HCT116 (cell line): ENCODE measurements around the gene SLC35F3. TPM values are rescaled to one million over a fixed set of nuclear protein-coding genes. Genes with fewer than 3 reads are reported as not detected.

Experiments used
- ATAC-seq: fragments of 200-7000 bp; cut with Tn5 transposase; 2 replicates; pipeline ENCODE4 v1.9.1; 2020; ENCODE audit warnings: mild to moderate bottlenecking, moderate library complexity
- BruUV-seq: library from RNA; stranded (reverse); fragments of 400-500 nt; replicated peaks from 2 replicates; lab custom pipeline; 2021; lab: Mats Ljungman, UMichigan
- CTCF ChIA-PET: fragments of 300-600 bp; sonication (Branson Sonifier 250); formaldehyde crosslinking; loops from one replicate; lab custom pipeline; 2021; ENCODE audit warnings: antibody characterized with exemption; lab: Charles Lee
- POLR2A ChIA-PET: fragments of 300-600, 350-600 bp; sonication (Branson Sonifier 250); formaldehyde crosslinking; loops from one replicate; lab custom pipeline; 2021; ENCODE audit warnings: antibody characterized with exemption; lab: Charles Lee
- RAD21 ChIA-PET, 2 experiments: fragments of 300-600 bp; sonication (Branson Sonifier 250); formaldehyde crosslinking; loops; one replicate each; lab custom pipeline; 2023; ENCODE audit warnings: low total read pairs in 2 of 2; ENCODE audit not compliant: uncharacterized antibody in 2 of 2, unreplicated experiment in 2 of 2, low non-redundant PET in 1 of 2; lab: Charles Lee
- DNase-seq: peaks from one replicate; pipeline ENCODE4 v3.0.0-alpha.2; 2010; ENCODE audit warnings: low read depth, low spot score
- H2AFZ ChIP-seq: fragments of 200-600 bp; shearing (Covaris generic), sonication (generic); 2 replicates; pipeline ENCODE4 v1.6.1; 2017; ENCODE audit warnings: low read depth, mixed run types, mixed read lengths, antibody characterized with exemption, low read length; ENCODE audit not compliant: poor library complexity, severe bottlenecking
- H3K27ac ChIP-seq: 2 replicates; pipeline ENCODE4 v1.5.1; 2012; ENCODE audit warnings: low read depth, low read length
- H3K27me3 ChIP-seq: fragments of 200-600 bp; sonication (generic); 2 replicates; pipeline ENCODE4 v1.6.1; 2016; ENCODE audit warnings: mixed run types, low read length, mixed read lengths; ENCODE audit not compliant: insufficient read depth
- H3K36me3 ChIP-seq, 2 experiments: fragments of 200-500 bp in 1 of 2; fragments of 200-600 bp in 1 of 2; sonication (Bioruptor generic) in 1 of 2; sonication (generic) in 1 of 2; 2 replicates each; pipeline versions ENCODE4 v1.5.1 to v1.6.1; 2014 to 2016; ENCODE audit warnings: low read length in 2 of 2, inconsistent platforms in 1 of 2, mixed read lengths in 1 of 2, mixed run types in 1 of 2; ENCODE audit not compliant: insufficient read depth in 2 of 2, control insufficient read depth in 1 of 2
- H3K4me1 ChIP-seq, 2 experiments: fragments of 200-600 bp in 1 of 2; sonication (generic) in 1 of 2; 2 replicates each; pipeline versions ENCODE4 v1.5.1 to v1.6.1; 2012 to 2017; ENCODE audit warnings: low read length in 2 of 2, inconsistent platforms in 1 of 2, mild to moderate bottlenecking in 1 of 2, mixed read lengths in 1 of 2, mixed run types in 1 of 2, moderate library complexity in 1 of 2; ENCODE audit not compliant: insufficient read depth in 2 of 2, control insufficient read depth in 1 of 2
- H3K4me2 ChIP-seq: fragments of 200-600 bp; sonication (generic); 2 replicates; pipeline ENCODE4 v1.6.1; 2017; ENCODE audit warnings: mixed run types, low read length, mixed read lengths
- H3K4me3 ChIP-seq, 2 experiments: fragments of 200-600 bp in 1 of 2; sonication (generic) in 1 of 2; replicated peaks in 1 of 2; 2 replicates each; pipeline ENCODE4 v1.5.1; 2011 to 2016; ENCODE audit warnings: low read length in 2 of 2, control low read depth in 1 of 2, low read depth in 1 of 2, mild to moderate bottlenecking in 1 of 2, mixed read lengths in 1 of 2, mixed run types in 1 of 2
- H3K79me2 ChIP-seq: fragments of 200-600 bp; sonication (generic); 2 replicates; pipeline ENCODE4 v1.6.1; 2017; ENCODE audit warnings: mild to moderate bottlenecking, mixed run types, low read length, moderate library complexity, mixed read lengths; ENCODE audit not compliant: insufficient read depth
- H3K9ac ChIP-seq: fragments of 200-600 bp; sonication (generic); 2 replicates; pipeline ENCODE4 v1.6.1; 2016; ENCODE audit warnings: low read length, mixed read lengths
- H3K9me2 ChIP-seq: fragments of 200-600 bp; sonication (generic), shearing (Covaris generic); 2 replicates; pipeline ENCODE4 v1.6.1; 2017; ENCODE audit warnings: mixed run types, mild to moderate bottlenecking, moderate library complexity; ENCODE audit not compliant: insufficient read depth
- H3K9me3 ChIP-seq, 2 experiments: fragments of 200-500 bp in 1 of 2; fragments of 200-600 bp in 1 of 2; sonication (Bioruptor generic) in 1 of 2; sonication (generic) in 1 of 2; 2 replicates each; pipeline ENCODE4 v1.6.1; 2014 to 2017; ENCODE audit warnings: low read length in 2 of 2, mixed read lengths in 2 of 2, inconsistent platforms in 1 of 2, low read depth in 1 of 2, mild to moderate bottlenecking in 1 of 2, mixed run types in 1 of 2, moderate library complexity in 1 of 2; ENCODE audit not compliant: control insufficient read depth in 1 of 2, insufficient read depth in 1 of 2
- H4K20me1 ChIP-seq: fragments of 200-600 bp; sonication (generic), shearing (Covaris generic); 2 replicates; pipeline ENCODE4 v1.6.1; 2017; ENCODE audit warnings: mixed run types, mild to moderate bottlenecking, moderate library complexity; ENCODE audit not compliant: insufficient read depth
- CBX3 ChIP-seq: IDR thresholded peaks from 2 replicates; pipeline ENCODE4 v1.6.1; 2012; ENCODE audit warnings: low read depth
- CEBPB ChIP-seq: IDR thresholded peaks from 2 replicates; pipeline ENCODE4 v1.6.1; 2012; ENCODE audit warnings: low read depth
- EGR1 ChIP-seq: IDR thresholded peaks from 2 replicates; pipeline ENCODE4 v1.6.1; 2012; ENCODE audit warnings: low read depth
- EZH2phosphoT487 ChIP-seq: fragments of 200-600 bp; IDR thresholded peaks from 2 replicates; pipeline ENCODE4 v1.6.1; 2018; ENCODE audit warnings: antibody characterized with exemption, borderline replicate concordance
- FOSL1 ChIP-seq: IDR thresholded peaks from 2 replicates; pipeline ENCODE4 v1.6.1; 2012; ENCODE audit warnings: low read depth
- JUND ChIP-seq: IDR thresholded peaks from 2 replicates; pipeline ENCODE4 v1.6.1; 2012
- POLR2A ChIP-seq: IDR thresholded peaks from 2 replicates; pipeline ENCODE4 v1.7.0; 2011; ENCODE audit warnings: borderline replicate concordance; ENCODE audit not compliant: insufficient read depth, insufficient read length; ENCODE audit errors: extremely low read depth
- RAD21 ChIP-seq: IDR thresholded peaks from 2 replicates; pipeline ENCODE4 v1.6.1; 2012; ENCODE audit warnings: low read depth, mild to moderate bottlenecking
- YY1 ChIP-seq: IDR thresholded peaks from 2 replicates; pipeline ENCODE4 v1.6.1; 2011; ENCODE audit warnings: low read length, low read depth, moderate library complexity, mild to moderate bottlenecking; ENCODE audit not compliant: insufficient replicate concordance; ENCODE audit errors: extremely low read depth
- ZNF274 ChIP-seq: fragments of 200-500 bp; sonication (Bioruptor generic); IDR thresholded peaks from 2 replicates; pipeline ENCODE4 v1.6.1; 2014; ENCODE audit warnings: mild to moderate bottlenecking, low read depth, low read length, inconsistent platforms
- intact Hi-C: fragments of 100-400 bp; cut with micrococcal nuclease; formaldehyde crosslinking; loops from 2 replicates; pipeline ENCODE4 v1.10.0; 2022
- total RNA-seq: library from RNA; stranded (reverse); gene quantifications from one replicate; pipeline ENCODE4 v1.2.1, GENCODE V29; 2021; ENCODE audit not compliant: unreplicated experiment
- TF ChIP-seq, protein P1 (sequence below), 3 experiments: fragments of 200-600 bp in 1 of 3; sonication (generic) in 1 of 3; IDR thresholded peaks in 2 of 3; conservative IDR thresholded peaks in 1 of 3; 2 replicates each; pipeline ENCODE4 v1.5.1; 2012 to 2017; ENCODE audit warnings: low read depth in 2 of 3, low read length in 2 of 3, antibody characterized with exemption in 1 of 3, borderline replicate concordance in 1 of 3, control low read depth in 1 of 3, mild to moderate bottlenecking in 1 of 3, mixed read lengths in 1 of 3, mixed run types in 1 of 3, moderate library complexity in 1 of 3; ENCODE audit not compliant: insufficient read depth in 1 of 3
- TF ChIP-seq, protein P2 (sequence below): IDR thresholded peaks from 2 replicates; pipeline ENCODE4 v1.6.1; 2012; ENCODE audit warnings: low read depth

Gene SLC35F3
- total RNA-seq, 1 experiment from 2014 or later, result 6.4 TPM

DNA sequence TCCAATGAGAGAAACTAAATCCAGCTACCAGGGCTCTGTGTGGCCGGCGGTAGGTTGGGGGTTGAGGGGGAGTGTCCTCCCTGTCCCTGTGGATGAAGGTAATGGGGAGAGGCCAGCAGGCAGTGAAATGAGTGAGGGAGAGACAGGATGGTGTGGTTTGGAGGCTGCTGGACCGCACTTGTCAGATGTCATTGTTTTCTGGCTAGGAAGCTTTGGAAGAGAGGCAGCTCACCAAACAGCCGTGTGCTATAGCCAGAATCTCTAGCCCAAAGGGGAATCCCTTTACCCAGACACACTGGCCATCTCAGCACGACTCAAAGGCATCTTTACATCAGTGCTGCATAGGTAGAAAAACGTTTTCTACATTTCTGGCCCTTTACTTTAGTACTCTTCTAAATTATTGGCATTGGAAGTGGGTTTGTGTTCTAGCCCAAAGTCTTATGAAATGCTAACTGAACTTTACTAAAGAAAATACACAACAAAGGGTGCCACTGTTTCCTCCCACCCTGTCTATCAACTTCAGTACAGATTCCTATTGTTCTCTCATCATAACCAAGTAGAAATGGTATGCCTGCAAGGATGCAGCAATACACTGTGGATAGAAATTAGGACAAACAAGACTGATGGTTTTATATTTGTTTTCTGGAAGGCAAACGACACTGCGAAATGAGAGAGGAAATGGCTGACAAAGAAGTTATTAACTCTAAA, 372.8 kb downstream of the SLC35F3 start (continued):
- TF ChIP-seq, protein P1, sequence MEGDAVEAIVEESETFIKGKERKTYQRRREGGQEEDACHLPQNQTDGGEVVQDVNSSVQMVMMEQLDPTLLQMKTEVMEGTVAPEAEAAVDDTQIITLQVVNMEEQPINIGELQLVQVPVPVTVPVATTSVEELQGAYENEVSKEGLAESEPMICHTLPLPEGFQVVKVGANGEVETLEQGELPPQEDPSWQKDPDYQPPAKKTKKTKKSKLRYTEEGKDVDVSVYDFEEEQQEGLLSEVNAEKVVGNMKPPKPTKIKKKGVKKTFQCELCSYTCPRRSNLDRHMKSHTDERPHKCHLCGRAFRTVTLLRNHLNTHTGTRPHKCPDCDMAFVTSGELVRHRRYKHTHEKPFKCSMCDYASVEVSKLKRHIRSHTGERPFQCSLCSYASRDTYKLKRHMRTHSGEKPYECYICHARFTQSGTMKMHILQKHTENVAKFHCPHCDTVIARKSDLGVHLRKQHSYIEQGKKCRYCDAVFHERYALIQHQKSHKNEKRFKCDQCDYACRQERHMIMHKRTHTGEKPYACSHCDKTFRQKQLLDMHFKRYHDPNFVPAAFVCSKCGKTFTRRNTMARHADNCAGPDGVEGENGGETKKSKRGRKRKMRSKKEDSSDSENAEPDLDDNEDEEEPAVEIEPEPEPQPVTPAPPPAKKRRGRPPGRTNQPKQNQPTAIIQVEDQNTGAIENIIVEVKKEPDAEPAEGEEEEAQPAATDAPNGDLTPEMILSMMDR (IDR thresholded peaks at IDR 0.05 in 2 of 3, conservative IDR thresholded peaks at IDR 0.05 in 1 of 3; ENCODE audit: borderline replicate concordance in 1 of 3, insufficient read depth in 1 of 3, low read depth in 2 of 3, low read length in 2 of 3), result no peak

DNA sequence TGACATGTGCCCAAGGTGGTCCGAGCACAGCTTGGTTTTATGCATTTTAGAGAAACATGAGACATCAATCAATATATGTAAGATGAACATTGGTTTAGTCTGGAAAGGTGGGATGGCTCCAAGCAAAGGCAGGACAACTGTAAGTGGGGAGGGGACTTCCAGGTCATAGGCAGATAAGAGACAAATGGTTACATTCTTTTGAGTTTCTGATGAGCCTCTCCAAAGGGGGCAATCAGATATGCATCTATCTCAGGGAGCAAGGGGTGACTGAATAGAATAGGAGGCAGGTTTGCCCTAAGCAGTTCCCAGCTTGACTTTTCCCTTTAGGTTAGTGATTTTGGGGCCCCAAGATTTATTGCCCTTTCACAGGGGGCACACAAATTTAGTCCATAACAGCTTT, 374.5 kb downstream of the SLC35F3 start:
- Histone ChIP-seq H3K79me2 (no peaks in the 10 kb centered on the region), H3K27ac (no peak overlapping the region), H3K4me2 (no peak overlapping the region), H3K36me3 (no peaks in the 10 kb centered on the region), H4K20me1 (no peaks in the 10 kb centered on the region), H3K9ac (no peak overlapping the region), H3K27me3 (no peaks in the 10 kb centered on the region), H3K4me3 (no peak overlapping the region), H2AFZ (no peak overlapping the region), H3K9me2 (no peaks in the 10 kb centered on the region), H3K9me3 (no peaks in the 10 kb centered on the region), H3K4me1 (no peaks in the 10 kb centered on the region)
- ChIA-PET RAD21 (no interaction called here), CTCF (no interaction called here), POLR2A (no interaction called here)
- TF ChIP-seq ZNF274 (no peak), CEBPB (no peak), FOSL1 (no peak), POLR2A (no peak), EZH2phosphoT487 (no peak), JUND (no peak), RAD21 (no peak), EGR1 (no peak), YY1 (no peak), CBX3 (no peak)
- TF ChIP-seq, protein P2, sequence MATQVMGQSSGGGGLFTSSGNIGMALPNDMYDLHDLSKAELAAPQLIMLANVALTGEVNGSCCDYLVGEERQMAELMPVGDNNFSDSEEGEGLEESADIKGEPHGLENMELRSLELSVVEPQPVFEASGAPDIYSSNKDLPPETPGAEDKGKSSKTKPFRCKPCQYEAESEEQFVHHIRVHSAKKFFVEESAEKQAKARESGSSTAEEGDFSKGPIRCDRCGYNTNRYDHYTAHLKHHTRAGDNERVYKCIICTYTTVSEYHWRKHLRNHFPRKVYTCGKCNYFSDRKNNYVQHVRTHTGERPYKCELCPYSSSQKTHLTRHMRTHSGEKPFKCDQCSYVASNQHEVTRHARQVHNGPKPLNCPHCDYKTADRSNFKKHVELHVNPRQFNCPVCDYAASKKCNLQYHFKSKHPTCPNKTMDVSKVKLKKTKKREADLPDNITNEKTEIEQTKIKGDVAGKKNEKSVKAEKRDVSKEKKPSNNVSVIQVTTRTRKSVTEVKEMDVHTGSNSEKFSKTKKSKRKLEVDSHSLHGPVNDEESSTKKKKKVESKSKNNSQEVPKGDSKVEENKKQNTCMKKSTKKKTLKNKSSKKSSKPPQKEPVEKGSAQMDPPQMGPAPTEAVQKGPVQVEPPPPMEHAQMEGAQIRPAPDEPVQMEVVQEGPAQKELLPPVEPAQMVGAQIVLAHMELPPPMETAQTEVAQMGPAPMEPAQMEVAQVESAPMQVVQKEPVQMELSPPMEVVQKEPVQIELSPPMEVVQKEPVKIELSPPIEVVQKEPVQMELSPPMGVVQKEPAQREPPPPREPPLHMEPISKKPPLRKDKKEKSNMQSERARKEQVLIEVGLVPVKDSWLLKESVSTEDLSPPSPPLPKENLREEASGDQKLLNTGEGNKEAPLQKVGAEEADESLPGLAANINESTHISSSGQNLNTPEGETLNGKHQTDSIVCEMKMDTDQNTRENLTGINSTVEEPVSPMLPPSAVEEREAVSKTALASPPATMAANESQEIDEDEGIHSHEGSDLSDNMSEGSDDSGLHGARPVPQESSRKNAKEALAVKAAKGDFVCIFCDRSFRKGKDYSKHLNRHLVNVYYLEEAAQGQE, result no peak
- no peak for DNase-seq
- no peak for ATAC-seq
- intact Hi-C loops, result no loop called here
- no TSS peak for BruUV-seq
